Stimulated activated CD8-positive, alpha-beta memory T cell treated with anti-CD3 and anti-CD28 coated beads, Interleukin-4, amount 100 ng/mL, for 48 hours (primary cell): ENCODE results near the gene ARHGEF10L.
"Not testable (repeated sequence)": the region's sequence is repeated elsewhere in the genome, so short reads cannot be mapped to it uniquely, and the experiment has no call there.

Source experiments
- DNase-seq: peaks from one replicate; pipeline ENCODE4 v3.0.0-alpha.2; 2020

Gene ARHGEF10L

GRCh38 chr1:17615157-17615556 lies 75.7 kb downstream of the ARHGEF10L start:
- no peak for DNase-seq

GRCh38 chr1:17615959-17616358 lies 76.5 kb downstream of the ARHGEF10L start:
- no peak for DNase-seq

- DNase-seq = no peak
These were observed 77.3 kb downstream of the ARHGEF10L start for GRCh38 chr1:17616731-17617279.

GRCh38 chr1:17617787-17618557 lies 78.5 kb downstream of the ARHGEF10L start:
- no peak for DNase-seq

GRCh38 chr1:17618558-17619247 lies 79.2 kb downstream of the ARHGEF10L start:
- DNase-seq = no peak

GRCh38 chr1:17620448-17620847 lies 81.0 kb downstream of the ARHGEF10L start:
- no peak for DNase-seq

- DNase-seq = no peak
These were observed 82.2 kb downstream of the ARHGEF10L start for GRCh38 chr1:17621691-17622090.

- DNase-seq = no peak
These were observed 83.3 kb downstream of the ARHGEF10L start for GRCh38 chr1:17622823-17623222.

- no peak for DNase-seq
These were observed 85.2 kb downstream of the ARHGEF10L start for GRCh38 chr1:17624611-17625233.

GRCh38 chr1:17627239-17628052 lies 87.9 kb downstream of the ARHGEF10L start:
- no peak for DNase-seq

- not testable (repeated sequence) for DNase-seq
These were observed 89.5 kb downstream of the ARHGEF10L start for GRCh38 chr1:17629046-17629445.

GRCh38 chr1:17629460-17629859 lies 90.0 kb downstream of the ARHGEF10L start:
- DNase-seq = peak; percentile 29

GRCh38 chr1:17630048-17630830 lies 90.7 kb downstream of the ARHGEF10L start:
- no peak for DNase-seq

GRCh38 chr1:17630986-17631385 lies 91.5 kb downstream of the ARHGEF10L start:
- DNase-seq = no peak

- DNase-seq = no peak
These were observed 91.9 kb downstream of the ARHGEF10L start for GRCh38 chr1:17631410-17631809.

- no peak for DNase-seq
These were observed 92.6 kb downstream of the ARHGEF10L start for GRCh38 chr1:17632106-17632505.

GRCh38 chr1:17632541-17633184 lies 93.2 kb downstream of the ARHGEF10L start:
- no peak for DNase-seq

GRCh38 chr1:17633654-17634053 lies 94.2 kb downstream of the ARHGEF10L start:
- DNase-seq = no peak

- no peak for DNase-seq
These were observed 95.8 kb downstream of the ARHGEF10L start for GRCh38 chr1:17635276-17635675.

- DNase-seq = no peak
These were observed 96.3 kb downstream of the ARHGEF10L start for GRCh38 chr1:17635811-17636210.

- DNase-seq = no peak
These were observed 97.1 kb downstream of the ARHGEF10L start for GRCh38 chr1:17636612-17637011.
